KMS-11 (cell line): ENCODE results near the gene DNAJC24.

Source experiments
- H2AFZ ChIP-seq: fragments of 200-600 bp; sonication (generic); 2 replicates; pipeline ENCODE4 v1.6.1; 2016; ENCODE audit warnings: antibody characterized with exemption, mixed run types, low read depth
- H3K27ac ChIP-seq: fragments of 200-600 bp; sonication (generic); 2 replicates; pipeline ENCODE4 v1.6.1; 2016; ENCODE audit warnings: mild to moderate bottlenecking, mixed run types
- H3K27me3 ChIP-seq: fragments of 200-600 bp; sonication (generic); 2 replicates; pipeline ENCODE4 v1.6.1; 2017; ENCODE audit warnings: mild to moderate bottlenecking, low read depth, mixed run types, moderate library complexity; ENCODE audit not compliant: insufficient read depth
- H3K36me3 ChIP-seq: fragments of 200-600 bp; sonication (generic); 2 replicates; pipeline ENCODE4 v1.6.1; 2017; ENCODE audit warnings: mild to moderate bottlenecking, mixed run types; ENCODE audit not compliant: insufficient read depth
- H3K4me1 ChIP-seq: fragments of 200-600 bp; sonication (generic); 2 replicates; pipeline ENCODE4 v1.6.1; 2016; ENCODE audit warnings: mild to moderate bottlenecking, low read depth, mixed run types; ENCODE audit not compliant: poor library complexity, severe bottlenecking
- H3K4me2 ChIP-seq: fragments of 200-600 bp; sonication (generic); 2 replicates; pipeline ENCODE4 v1.7.0; 2016; ENCODE audit warnings: mild to moderate bottlenecking, mixed run types
- H3K4me3 ChIP-seq: fragments of 200-600 bp; sonication (generic); IDR thresholded peaks from 2 replicates; pipeline ENCODE4 v1.6.1; 2017; ENCODE audit warnings: low read depth, low read length, mixed read lengths; ENCODE audit not compliant: insufficient read depth
- H3K79me2 ChIP-seq: fragments of 200-600 bp; sonication (generic); 2 replicates; pipeline ENCODE4 v1.6.1; 2016; ENCODE audit warnings: low read depth, mixed run types; ENCODE audit not compliant: insufficient read depth
- H3K9ac ChIP-seq: fragments of 200-600 bp; sonication (generic); 2 replicates; pipeline ENCODE4 v1.6.1; 2016; ENCODE audit warnings: mild to moderate bottlenecking, mixed run types
- H4K20me1 ChIP-seq: fragments of 200-600 bp; sonication (generic); 2 replicates; pipeline ENCODE4 v1.6.1; 2016; ENCODE audit warnings: mild to moderate bottlenecking, mixed run types; ENCODE audit not compliant: insufficient read depth
- CTCF ChIP-seq: fragments of 200-600 bp; sonication (generic); conservative IDR thresholded peaks from 2 replicates; pipeline ENCODE4 v1.6.1; 2017; ENCODE audit warnings: low read depth, mild to moderate bottlenecking, antibody characterized with exemption, low read length, moderate library complexity, mixed read lengths

The DNAJC24 gene

GRCh38 chr11:31442086-31442485, 72.4 kb downstream of the DNAJC24 start:
- Histone ChIP-seq H3K9ac (no peak overlapping the region), H4K20me1 (no peaks in the 10 kb centered on the region), H3K4me2 (no peak overlapping the region), H3K36me3 (no peaks in the 10 kb centered on the region), H3K27me3 (no peaks in the 10 kb centered on the region), H3K4me1 (no peaks in the 10 kb centered on the region), H3K4me3 (no peak overlapping the region), H3K79me2 (no peaks in the 10 kb centered on the region), H2AFZ (no peak overlapping the region), H3K27ac (no peak overlapping the region)
- no peak for TF ChIP-seq CTCF

GRCh38 chr11:31443802-31444201, 74.1 kb downstream of the DNAJC24 start:
- Histone ChIP-seq H3K27me3 (no peaks in the 10 kb centered on the region), H3K9ac (no peak overlapping the region), H3K79me2 (no peaks in the 10 kb centered on the region), H3K4me1 (no peaks in the 10 kb centered on the region), H3K27ac (no peak overlapping the region), H2AFZ (no peak overlapping the region), H3K4me3 (no peak overlapping the region), H4K20me1 (no peaks in the 10 kb centered on the region), H3K36me3 (no peaks in the 10 kb centered on the region), H3K4me2 (no peak overlapping the region)
- TF ChIP-seq CTCF, result no peak

GRCh38 chr11:31445621-31446020, 76.0 kb downstream of the DNAJC24 start:
- Histone ChIP-seq H4K20me1 (no peaks in the 10 kb centered on the region), H3K27me3 (no peaks in the 10 kb centered on the region), H3K79me2 (no peaks in the 10 kb centered on the region), H3K4me1 (no peaks in the 10 kb centered on the region), H3K4me2 (no peak overlapping the region), H3K27ac (no peak overlapping the region), H3K36me3 (no peaks in the 10 kb centered on the region), H2AFZ (no peak overlapping the region), H3K9ac (no peak overlapping the region), H3K4me3 (no peak overlapping the region)
- TF ChIP-seq CTCF, result no peak

- H4K20me1 ChIP-seq, result no peaks in the 10 kb centered on the region
- H3K4me1 ChIP-seq, result no peaks in the 10 kb centered on the region
- no peak overlapping the region for H3K9ac ChIP-seq
- no peak overlapping the region for H3K4me2 ChIP-seq
- H3K79me2 ChIP-seq, result no peaks in the 10 kb centered on the region
- no peak overlapping the region for H2AFZ ChIP-seq
- H3K36me3 ChIP-seq, result no peaks in the 10 kb centered on the region
- no peaks in the 10 kb centered on the region for H3K27me3 ChIP-seq
- H3K4me3 ChIP-seq, result no peak overlapping the region
- H3K27ac ChIP-seq, result no peak overlapping the region
- TF ChIP-seq CTCF, result no peak
These were observed 79.4 kb downstream of the DNAJC24 start for GRCh38 chr11:31449040-31449439.

GRCh38 chr11:31450841-31451240, 81.2 kb downstream of the DNAJC24 start:
- no peaks in the 10 kb centered on the region for H3K36me3 ChIP-seq

More at GRCh38 chr11:31450841-31451240, 81.2 kb downstream of the DNAJC24 start:
- Histone ChIP-seq H3K79me2 (no peaks in the 10 kb centered on the region), H3K27me3 (no peaks in the 10 kb centered on the region), H3K4me3 (no peak overlapping the region), H2AFZ (no peak overlapping the region), H3K9ac (no peak overlapping the region), H3K4me2 (no peak overlapping the region), H3K27ac (no peak overlapping the region), H4K20me1 (no peaks in the 10 kb centered on the region), H3K4me1 (no peaks in the 10 kb centered on the region)
- no peak for TF ChIP-seq CTCF
